Effector memory CD8-positive, alpha-beta T cell (primary cell): ENCODE measurements around the gene BCAP29.

Source experiments
- ATAC-seq: fragments of 150-1000 bp; cut with Tn5 transposase; replicated peaks from 2 replicates; pipeline ENCODE4 v1.10.0; 2021; ENCODE audit warnings: mild to moderate bottlenecking, moderate library complexity
- DNase-seq, 3 experiments: peaks; one replicate each; pipeline ENCODE4 v3.0.0; 2021
- H3K27ac Mint-ChIP-seq, 2 donors: one replicate each; pipeline ENCODE4 v1.8.0; 2022; ENCODE audit warnings: mild to moderate bottlenecking in 2 of 2, mixed read lengths in 2 of 2, moderate library complexity in 2 of 2
- H3K27me3 Mint-ChIP-seq, 2 donors: one replicate each; pipeline ENCODE4 v1.8.0; 2022; ENCODE audit warnings: mixed read lengths in 2 of 2
- H3K36me3 Mint-ChIP-seq: one replicate; pipeline ENCODE4 v1.8.0; 2022; ENCODE audit warnings: mild to moderate bottlenecking, moderate library complexity, mixed read lengths; ENCODE audit not compliant: insufficient read depth
- H3K4me1 Mint-ChIP-seq, 2 donors: one replicate each; pipeline ENCODE4 v1.8.0; 2022; ENCODE audit warnings: low read depth in 2 of 2, mixed read lengths in 2 of 2
- H3K4me3 Mint-ChIP-seq, 2 donors: one replicate each; pipeline ENCODE4 v1.8.0; 2022; ENCODE audit warnings: mild to moderate bottlenecking in 2 of 2, mixed read lengths in 2 of 2, moderate library complexity in 2 of 2
- H3K9me3 Mint-ChIP-seq, 2 donors: one replicate each; pipeline ENCODE4 v1.8.0; 2022; ENCODE audit warnings: mixed read lengths in 2 of 2

The BCAP29 gene

DNA sequence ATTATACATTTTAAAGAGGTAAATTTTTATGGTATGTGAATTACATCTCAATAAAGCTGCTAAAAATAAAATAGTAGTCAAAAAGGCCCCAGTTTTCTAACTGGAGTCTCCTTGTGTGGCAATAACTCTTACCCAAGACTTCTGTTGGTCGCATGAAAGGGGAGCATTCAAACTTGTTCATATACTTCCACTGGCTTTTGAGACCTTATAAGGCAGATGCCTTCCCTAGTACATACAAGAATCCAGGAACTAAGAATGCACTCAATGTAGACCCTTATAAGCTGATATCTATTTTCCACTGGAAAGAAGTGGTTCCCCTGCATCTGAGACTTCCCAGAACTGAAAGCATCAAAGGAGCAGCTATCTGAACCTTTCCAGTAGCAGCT lies 13.0 kb downstream of the BCAP29 start:
- Mint-ChIP-seq H3K36me3 (peaks cover 18% of the 10 kb centered on the region), H3K9me3 (no peaks in the 10 kb centered on the region), H3K4me3 (no peak overlapping the region), H3K27me3 (no peaks in the 10 kb centered on the region), H3K4me1 (no peaks in the 10 kb centered on the region), H3K27ac (no peak overlapping the region)
- ATAC-seq: no peak
- DNase-seq: no peak

- Mint-ChIP-seq H3K27ac (no peak overlapping the region), H3K9me3 (no peaks in the 10 kb centered on the region), H3K4me1 (no peaks in the 10 kb centered on the region), H3K27me3 (no peaks in the 10 kb centered on the region), H3K4me3 (no peak overlapping the region), H3K36me3 (peaks cover 17% of the 10 kb centered on the region)
- DNase-seq: no peak
- ATAC-seq: no peak
Measured at GRCh38 chr7:107594961-107595737, 15.1 kb downstream of the BCAP29 start.

DNA sequence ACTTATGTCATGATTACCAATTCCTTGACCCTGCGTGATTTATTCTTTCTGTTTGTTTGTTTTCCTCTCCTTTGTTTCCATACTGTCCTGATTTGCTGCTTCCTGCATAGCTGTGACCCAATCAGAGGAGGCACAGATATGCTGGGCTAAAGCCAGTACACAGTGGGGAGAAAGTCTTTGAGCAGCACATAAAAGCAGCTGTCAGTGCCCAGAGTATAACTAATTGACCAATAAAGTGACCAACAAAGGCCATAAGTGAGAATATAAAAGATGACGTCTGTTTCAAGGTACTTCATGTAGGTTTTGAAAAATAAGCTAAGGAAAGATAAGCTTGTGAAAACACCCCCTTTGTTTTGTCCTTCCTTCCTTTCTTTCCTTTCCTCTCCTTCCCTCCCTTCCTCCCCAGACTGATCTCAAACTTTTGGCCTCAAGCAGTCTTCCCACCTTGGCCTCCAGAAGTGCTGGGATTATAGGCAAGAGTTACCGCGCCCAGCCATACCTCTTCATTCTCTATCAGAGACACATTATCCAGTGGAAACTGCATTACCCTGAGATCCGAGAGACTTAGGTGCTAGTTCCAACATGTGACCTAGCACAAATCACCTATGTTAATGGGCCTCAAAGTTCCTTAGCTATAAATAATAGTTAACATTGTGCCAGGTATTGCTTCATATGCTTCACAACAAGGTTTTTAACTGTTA lies 17.0 kb downstream of the BCAP29 start:
- Mint-ChIP-seq H3K4me1 (no peaks in the 10 kb centered on the region), H3K36me3 (peaks cover 19% of the 10 kb centered on the region), H3K27ac (no peak overlapping the region), H3K4me3 (no peak overlapping the region), H3K27me3 (no peaks in the 10 kb centered on the region), H3K9me3 (no peaks in the 10 kb centered on the region)
- ATAC-seq (no peak), DNase-seq (no peak)

DNA sequence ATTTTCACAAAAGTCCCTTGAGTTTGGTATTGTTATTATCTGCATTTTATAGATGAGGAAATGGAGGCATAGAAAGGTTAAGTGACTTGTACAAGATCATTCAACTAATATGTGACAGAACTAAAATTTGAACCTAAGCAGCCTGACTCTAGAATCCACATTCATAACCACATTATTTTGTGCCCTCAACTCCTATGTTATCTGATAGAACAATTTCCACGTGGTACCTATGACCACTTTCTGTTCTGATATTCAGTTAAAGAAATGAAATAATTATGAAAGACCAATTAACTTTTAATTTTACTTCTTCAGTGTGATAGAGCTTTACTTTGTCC lies 17.5 kb downstream of the BCAP29 start:
- H3K4me1 Mint-ChIP-seq: no peaks in the 10 kb centered on the region
- peaks cover 19% of the 10 kb centered on the region for H3K36me3 Mint-ChIP-seq
- H3K4me3 Mint-ChIP-seq: no peak overlapping the region
- H3K27ac Mint-ChIP-seq: no peak overlapping the region
- no peak for DNase-seq
- ATAC-seq: no peak
- H3K9me3 Mint-ChIP-seq: no peaks in the 10 kb centered on the region
- no peaks in the 10 kb centered on the region for H3K27me3 Mint-ChIP-seq

DNA sequence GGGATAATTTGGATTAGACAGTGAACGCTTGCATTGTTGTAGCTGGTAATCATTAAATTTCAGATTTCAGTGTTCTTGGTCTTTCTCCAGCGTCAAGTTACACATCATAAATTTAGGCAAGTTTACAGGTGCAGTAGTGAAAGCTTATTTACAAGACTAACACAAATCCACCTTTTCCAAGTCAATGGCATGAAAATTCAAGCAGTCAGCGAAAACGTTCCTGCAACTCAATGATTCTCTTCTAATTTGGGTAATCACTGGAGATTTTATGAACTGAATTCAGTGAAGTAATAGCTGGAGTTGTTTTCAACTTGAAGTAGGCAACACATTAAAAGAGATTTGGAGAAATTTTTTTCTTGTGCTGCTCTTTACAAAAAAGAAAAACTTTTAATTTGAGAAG lies 17.9 kb downstream of the BCAP29 start:
- no peaks in the 10 kb centered on the region for H3K4me1 Mint-ChIP-seq
- ATAC-seq (no peak), DNase-seq (no peak)
- H3K27me3 Mint-ChIP-seq: no peaks in the 10 kb centered on the region
- H3K36me3 Mint-ChIP-seq: peaks cover 21% of the 10 kb centered on the region
- H3K4me3 Mint-ChIP-seq: no peak overlapping the region
- H3K27ac Mint-ChIP-seq: no peak overlapping the region
- H3K9me3 Mint-ChIP-seq: no peaks in the 10 kb centered on the region

DNA sequence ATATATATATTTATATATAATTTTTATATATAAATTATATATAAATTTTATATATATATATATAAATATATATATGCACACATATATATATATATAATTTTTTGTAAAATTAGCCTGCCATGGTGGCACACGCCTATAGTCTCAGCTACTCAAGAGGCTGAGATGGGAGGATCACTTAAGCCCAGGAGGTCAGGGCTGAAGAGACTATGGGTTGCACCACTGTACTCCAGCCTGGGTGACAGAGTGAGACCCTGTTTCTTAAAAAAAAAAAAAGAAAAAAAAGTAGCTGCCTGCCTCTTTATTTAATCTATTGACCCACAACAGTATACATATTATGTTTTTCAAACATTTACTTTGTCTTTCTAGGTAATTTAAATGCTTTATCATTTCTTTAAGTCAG lies 19.2 kb downstream of the BCAP29 start:
- Mint-ChIP-seq H3K36me3 (peaks cover 27% of the 10 kb centered on the region), H3K4me3 (no peak overlapping the region)

DNA sequence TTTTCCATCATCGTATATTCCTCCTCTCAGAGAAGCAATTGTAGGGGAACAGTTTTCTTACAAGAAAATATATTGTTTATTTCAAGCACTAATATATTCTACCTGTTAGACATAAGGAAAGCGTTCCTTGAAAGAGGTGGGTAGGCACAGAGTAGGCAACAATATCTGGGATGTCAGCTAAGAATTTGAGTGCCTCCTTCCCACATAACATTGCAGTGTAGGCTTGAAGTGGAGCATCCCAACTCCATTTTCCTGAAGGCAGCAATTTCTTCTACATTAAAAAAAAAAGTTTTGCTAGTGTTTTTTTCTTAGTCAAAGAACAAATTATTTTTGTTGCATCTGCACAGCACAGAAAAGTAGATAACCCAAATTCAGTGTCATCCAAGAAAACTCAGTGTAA lies 20.8 kb downstream of the BCAP29 start:
- Mint-ChIP-seq H3K27ac (peak overlapping the region in 1 of 2 donors; percentile 56), H3K4me1 (no peaks in the 10 kb centered on the region), H3K9me3 (no peaks in the 10 kb centered on the region), H3K36me3 (peaks cover 20% of the 10 kb centered on the region), H3K4me3 (no peak overlapping the region), H3K27me3 (no peaks in the 10 kb centered on the region)
- DNase-seq (no peak), ATAC-seq (no peak)

More for the DNA sequence above, 19.2 kb downstream of the BCAP29 start:
- H3K27ac Mint-ChIP-seq: no peak overlapping the region
- H3K9me3 Mint-ChIP-seq: no peaks in the 10 kb centered on the region
- no peaks in the 10 kb centered on the region for H3K27me3 Mint-ChIP-seq
- H3K4me1 Mint-ChIP-seq: no peaks in the 10 kb centered on the region
- DNase-seq (no peak), ATAC-seq (no peak)

- H3K9me3 Mint-ChIP-seq: no peaks in the 10 kb centered on the region
- H3K4me3 Mint-ChIP-seq: no peak overlapping the region
- peaks cover 14% of the 10 kb centered on the region for H3K36me3 Mint-ChIP-seq
- H3K4me1 Mint-ChIP-seq: no peaks in the 10 kb centered on the region
- no peak for DNase-seq
- no peak overlapping the region for H3K27ac Mint-ChIP-seq
- no peaks in the 10 kb centered on the region for H3K27me3 Mint-ChIP-seq
- ATAC-seq: no peak
Measured at GRCh38 chr7:107605218-107605815, 25.3 kb downstream of the BCAP29 start.

DNA sequence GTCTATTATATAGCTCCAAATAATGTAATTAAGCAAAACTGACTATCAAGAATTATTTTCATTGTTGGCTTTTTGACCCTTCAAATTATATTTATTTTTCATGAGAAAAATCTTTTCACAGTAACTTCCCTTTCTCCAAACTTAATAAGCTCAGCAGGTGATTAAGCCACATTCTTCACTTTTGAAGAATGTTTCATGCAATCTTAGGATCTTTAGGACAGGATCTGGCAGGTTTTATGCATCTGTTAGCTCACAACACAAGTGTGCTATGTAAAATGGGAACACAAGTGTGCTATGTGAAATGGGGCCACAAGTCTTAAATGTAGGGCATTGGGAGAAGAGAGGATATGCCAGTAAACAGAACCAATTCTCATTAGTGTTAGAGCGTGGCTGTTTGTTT lies 26.3 kb downstream of the BCAP29 start:
- no peak for ATAC-seq
- DNase-seq: no peak
- H3K4me1 Mint-ChIP-seq: no peaks in the 10 kb centered on the region
- H3K27ac Mint-ChIP-seq: no peak overlapping the region
- no peak overlapping the region for H3K4me3 Mint-ChIP-seq
- H3K27me3 Mint-ChIP-seq: no peaks in the 10 kb centered on the region
- H3K9me3 Mint-ChIP-seq: no peaks in the 10 kb centered on the region
- peaks cover 13% of the 10 kb centered on the region for H3K36me3 Mint-ChIP-seq

GRCh38 chr7:107609811-107610261 lies 29.8 kb downstream of the BCAP29 start:
- ATAC-seq (no peak), DNase-seq (no peak)
- no peak overlapping the region for H3K27ac Mint-ChIP-seq
- peaks cover 6% of the 10 kb centered on the region for H3K36me3 Mint-ChIP-seq
- no peak overlapping the region for H3K4me3 Mint-ChIP-seq
- H3K9me3 Mint-ChIP-seq: no peaks in the 10 kb centered on the region
- H3K27me3 Mint-ChIP-seq: no peaks in the 10 kb centered on the region
- H3K4me1 Mint-ChIP-seq: no peaks in the 10 kb centered on the region

DNA sequence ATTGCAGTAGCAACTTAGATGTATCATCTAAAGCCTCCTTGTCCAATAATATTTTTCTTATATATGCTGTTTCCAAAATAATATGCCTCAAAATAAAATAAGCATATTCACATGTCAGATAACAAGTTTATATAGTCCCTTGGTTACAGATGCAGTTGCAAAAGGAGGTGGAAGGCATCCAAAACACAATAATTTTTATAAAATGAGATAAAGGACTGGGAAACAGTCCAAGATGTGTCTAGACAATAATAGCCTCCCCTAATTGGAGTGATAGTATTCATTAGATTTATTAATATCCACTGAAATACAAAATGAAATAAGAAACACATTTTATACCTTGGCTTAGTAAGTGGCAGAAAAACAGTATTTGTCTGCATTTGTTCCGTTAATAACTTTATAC lies 30.3 kb downstream of the BCAP29 start:
- DNase-seq: no peak
- H3K9me3 Mint-ChIP-seq: no peaks in the 10 kb centered on the region
- peaks cover 6% of the 10 kb centered on the region for H3K36me3 Mint-ChIP-seq
- no peak overlapping the region for H3K27ac Mint-ChIP-seq
- H3K27me3 Mint-ChIP-seq: no peaks in the 10 kb centered on the region
- H3K4me3 Mint-ChIP-seq: no peak overlapping the region
- H3K4me1 Mint-ChIP-seq: no peaks in the 10 kb centered on the region
- ATAC-seq: no peak

DNA sequence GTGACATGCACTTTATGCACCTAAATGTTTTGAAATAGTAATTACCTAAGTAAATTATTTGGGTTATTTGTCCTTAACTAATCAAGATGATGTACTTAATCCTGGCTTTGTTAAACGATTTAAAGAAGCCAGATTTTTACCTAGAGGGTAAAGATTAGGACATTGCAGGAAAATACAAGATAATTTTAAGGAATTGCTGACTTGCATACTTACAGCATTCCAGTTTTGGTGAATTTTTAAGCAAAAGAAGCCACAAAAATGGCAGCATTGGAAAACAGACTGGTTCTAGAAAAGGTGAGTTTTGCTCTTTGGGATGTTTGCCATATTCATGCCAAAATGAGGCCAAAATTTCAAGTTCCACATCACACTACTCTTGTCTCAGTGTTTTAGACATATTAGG lies 33.4 kb downstream of the BCAP29 start:
- DNase-seq (no peak), ATAC-seq (no peak)
- Mint-ChIP-seq H3K4me3 (no peak overlapping the region), H3K27me3 (no peaks in the 10 kb centered on the region), H3K9me3 (no peaks in the 10 kb centered on the region), H3K36me3 (peaks cover 10% of the 10 kb centered on the region), H3K4me1 (no peaks in the 10 kb centered on the region), H3K27ac (no peak overlapping the region)

- H3K27ac Mint-ChIP-seq: no peak overlapping the region
- DNase-seq (no peak), ATAC-seq (no peak)
- no peaks in the 10 kb centered on the region for H3K27me3 Mint-ChIP-seq
- H3K36me3 Mint-ChIP-seq: peaks cover 10% of the 10 kb centered on the region
- H3K4me1 Mint-ChIP-seq: no peaks in the 10 kb centered on the region
- no peaks in the 10 kb centered on the region for H3K9me3 Mint-ChIP-seq
- H3K4me3 Mint-ChIP-seq: no peak overlapping the region
Measured at GRCh38 chr7:107613948-107614347, 33.9 kb downstream of the BCAP29 start.

- peaks cover 10% of the 10 kb centered on the region for H3K36me3 Mint-ChIP-seq
- DNase-seq: no peak
- no peaks in the 10 kb centered on the region for H3K27me3 Mint-ChIP-seq
- H3K27ac Mint-ChIP-seq: no peak overlapping the region
- ATAC-seq: no peak
- H3K4me3 Mint-ChIP-seq: no peak overlapping the region
- H3K9me3 Mint-ChIP-seq: no peaks in the 10 kb centered on the region
- H3K4me1 Mint-ChIP-seq: no peaks in the 10 kb centered on the region
Measured at GRCh38 chr7:107614425-107614824, 34.4 kb downstream of the BCAP29 start.
